ENCODE measurements around the gene TCF7L2.

The TCF7L2 gene

DNA sequence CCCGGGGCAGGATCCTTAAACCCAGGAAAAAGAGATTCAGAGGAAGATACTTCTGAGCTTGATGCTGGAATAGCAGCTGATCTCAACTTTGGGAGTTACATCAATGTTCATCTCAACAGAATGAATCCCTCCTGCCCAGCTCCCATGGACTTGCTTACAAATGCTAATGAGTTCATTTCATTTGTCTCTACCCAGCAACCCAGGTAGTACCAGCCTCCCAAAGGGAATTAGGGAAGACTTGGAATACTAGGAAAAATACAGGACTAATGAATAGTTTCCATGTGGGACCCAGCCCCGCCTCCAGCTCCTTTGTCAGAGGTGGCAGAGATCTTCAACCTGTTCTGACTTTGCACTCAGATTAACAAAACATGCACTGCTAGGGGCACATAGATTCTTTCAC lies 22.1 kb upstream of the TCF7L2 start:
- no peaks in the 10 kb centered on the region for H3K27me3 ChIP-seq (ENCODE audit: insufficient read depth, poor library complexity, severe bottlenecking)
- TF ChIP-seq CTCF (IDR thresholded peaks at IDR 0.05; ENCODE audit: insufficient read depth, low read length), result no peak
- no peak for TF ChIP-seq GABPA (IDR thresholded peaks at IDR 0.05; ENCODE audit: low read depth)
- no peak for TF ChIP-seq REST (IDR thresholded peaks at IDR 0.05; ENCODE audit: insufficient replicate concordance, low read depth)
- TF ChIP-seq SPI1 (IDR thresholded peaks at IDR 0.05; ENCODE audit: borderline replicate concordance, low read depth), result no peak
- no peak for TF ChIP-seq POLR2AphosphoS5 (IDR thresholded peaks at IDR 0.05; ENCODE audit: low read depth)
- DNase-seq (ENCODE audit: low read depth in 1 of 2, low spot score in 1 of 2), result no peak

GRCh38 chr10:112932658-112933057 lies 17.4 kb upstream of the TCF7L2 start:
- TF ChIP-seq REST (IDR thresholded peaks at IDR 0.05; ENCODE audit: insufficient replicate concordance, low read depth), result no peak
- no peak for TF ChIP-seq SPI1 (IDR thresholded peaks at IDR 0.05; ENCODE audit: borderline replicate concordance, low read depth)
- TF ChIP-seq POLR2AphosphoS5 (IDR thresholded peaks at IDR 0.05; ENCODE audit: low read depth), result no peak
- TF ChIP-seq GABPA (IDR thresholded peaks at IDR 0.05; ENCODE audit: low read depth), result no peak
- no peak for TF ChIP-seq CTCF (IDR thresholded peaks at IDR 0.05; ENCODE audit: insufficient read depth, low read length)
- DNase-seq (ENCODE audit: low read depth in 1 of 2, low spot score in 1 of 2), result no peak
- Histone ChIP-seq H3K27ac (replicated peaks) (no peak overlapping the region), H3K4me3 (replicated peaks; ENCODE audit: insufficient read depth, low read length) (no peak overlapping the region), H3K27me3 (ENCODE audit: insufficient read depth, poor library complexity, severe bottlenecking) (no peaks in the 10 kb centered on the region)

More for the DNA sequence above, 22.1 kb upstream of the TCF7L2 start:
- Histone ChIP-seq H3K27ac (replicated peaks) (no peak overlapping the region), H3K4me3 (replicated peaks; ENCODE audit: insufficient read depth, low read length) (no peak overlapping the region)

GRCh38 chr10:112934193-112934592 lies 15.9 kb upstream of the TCF7L2 start:
- H3K4me3 ChIP-seq (replicated peaks; ENCODE audit: insufficient read depth, low read length), result no peak overlapping the region
- DNase-seq (ENCODE audit: low read depth in 1 of 2, low spot score in 1 of 2), result no peak
- no peaks in the 10 kb centered on the region for H3K27me3 ChIP-seq (ENCODE audit: insufficient read depth, poor library complexity, severe bottlenecking)
- no peak overlapping the region for H3K27ac ChIP-seq (replicated peaks)
- TF ChIP-seq REST (IDR thresholded peaks at IDR 0.05; ENCODE audit: insufficient replicate concordance, low read depth) (no peak), GABPA (IDR thresholded peaks at IDR 0.05; ENCODE audit: low read depth) (no peak), CTCF (IDR thresholded peaks at IDR 0.05; ENCODE audit: insufficient read depth, low read length) (no peak), SPI1 (IDR thresholded peaks at IDR 0.05; ENCODE audit: borderline replicate concordance, low read depth) (no peak), POLR2AphosphoS5 (IDR thresholded peaks at IDR 0.05; ENCODE audit: low read depth) (no peak)
